ENCODE data around the gene SPTY2D1. TPM values are rescaled to one million over a fixed set of nuclear protein-coding genes. Genes with fewer than 3 reads are reported as not detected.

Gene SPTY2D1
- polyA plus RNA-seq, 1 of the 3 experiments (the other 2 are of a cell fraction): 5.3 TPM

DNA sequence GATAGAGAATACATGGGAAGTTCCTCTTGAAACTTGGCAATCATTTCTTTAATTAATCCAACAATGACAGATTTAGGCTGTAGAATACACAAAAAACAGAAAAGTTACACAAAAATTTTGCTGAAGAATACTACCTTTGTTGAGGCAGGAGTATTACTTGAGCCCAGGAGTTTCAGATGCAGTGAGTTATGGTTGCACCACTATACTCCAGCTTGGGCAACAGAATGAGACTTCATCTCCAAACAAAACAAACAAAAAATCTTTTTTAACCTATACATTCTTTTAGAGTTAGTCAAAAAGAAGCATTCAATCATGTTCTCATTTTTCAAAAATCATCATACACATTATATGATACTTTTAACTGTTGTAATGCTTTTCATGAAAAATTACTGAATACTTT, 67.7 kb downstream of the SPTY2D1 start:
- no peaks in the 10 kb centered on the region for H3K79me2 ChIP-seq (ENCODE audit: insufficient read depth)
- H3K4me2 ChIP-seq: no peak overlapping the region
- POLR2A ChIA-PET: no interaction called here
- no peak overlapping the region for H3K4me3 ChIP-seq (ENCODE audit: low read depth in 2 of 2, low read length in 1 of 2)
- H4K20me1 ChIP-seq (ENCODE audit: insufficient read depth): no peaks in the 10 kb centered on the region
- no peaks in the 10 kb centered on the region for H3K9me2 ChIP-seq
- no peaks in the 10 kb centered on the region for H3K27me3 ChIP-seq (ENCODE audit: insufficient read depth)
- CTCF ChIA-PET: no interaction called here
- H3F3A ChIP-seq (replicated peaks; ENCODE audit: insufficient read depth): peaks cover 4% of the 10 kb centered on the region
- no peak overlapping the region for H3K9ac ChIP-seq
- DNase-seq: no peak
- H2AFZ ChIP-seq (ENCODE audit: low read depth): no peak overlapping the region
- H3K4me1 ChIP-seq (ENCODE audit: control insufficient read depth in 1 of 2, insufficient read depth in 2 of 2, low read depth in 1 of 2, low read length in 1 of 2): no peaks in the 10 kb centered on the region
- no peak overlapping the region for H3K27ac ChIP-seq (ENCODE audit: low read depth in 2 of 2, low read length in 1 of 2)
- TF ChIP-seq POLR2AphosphoS5 (IDR thresholded peaks at IDR 0.05; ENCODE audit: low read depth, low read length) (no peak), NFIC (IDR thresholded peaks at IDR 0.05; ENCODE audit: borderline replicate concordance) (no peak)
- no peaks in the 10 kb centered on the region for H3K9me3 ChIP-seq
- H3K36me3 ChIP-seq (replicated peaks in 1 of 2; ENCODE audit: control insufficient read depth in 1 of 2, insufficient read depth in 2 of 2, low read length in 1 of 2): peaks cover 18 to 68% of the 10 kb centered on the region in 2 experiments

DNA sequence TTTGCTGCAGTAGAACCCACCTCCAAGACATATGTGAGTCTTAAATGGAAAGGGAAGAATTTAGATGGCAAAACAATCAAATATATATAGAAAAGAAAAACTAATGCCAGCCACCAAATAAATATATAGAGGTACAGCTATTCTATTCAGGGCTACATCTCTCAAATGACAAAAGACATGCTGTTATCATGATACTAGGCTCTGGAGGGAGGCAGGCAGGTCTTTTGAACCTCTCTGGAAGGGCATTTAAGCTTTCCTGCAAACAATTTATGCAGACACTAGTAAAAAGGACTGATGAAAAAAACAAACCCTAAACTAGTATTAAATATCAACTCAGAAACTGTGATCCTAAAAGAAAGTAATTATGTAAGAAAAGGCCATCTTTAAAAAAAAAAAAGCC, 70.0 kb downstream of the SPTY2D1 start:
- H3K36me3 ChIP-seq (replicated peaks in 1 of 2; ENCODE audit: control insufficient read depth in 1 of 2, insufficient read depth in 2 of 2, low read length in 1 of 2): peaks cover 15 to 71% of the 10 kb centered on the region in 2 experiments
- H3K4me1 ChIP-seq (ENCODE audit: control insufficient read depth in 1 of 2, insufficient read depth in 2 of 2, low read depth in 1 of 2, low read length in 1 of 2): no peaks in the 10 kb centered on the region
- no peak for DNase-seq
- H3K9me2 ChIP-seq: no peaks in the 10 kb centered on the region
- H3K4me2 ChIP-seq: no peak overlapping the region
- no peaks in the 10 kb centered on the region for H4K20me1 ChIP-seq (ENCODE audit: insufficient read depth)
- no peak overlapping the region for H2AFZ ChIP-seq (ENCODE audit: low read depth)
- H3K9ac ChIP-seq: no peak overlapping the region
- POLR2A ChIA-PET: no interaction called here
- no peaks in the 10 kb centered on the region for H3K27me3 ChIP-seq (ENCODE audit: insufficient read depth)
- TF ChIP-seq FOXJ3 (CRISPR knock-in tag; IDR thresholded peaks at IDR 0.05): no peak
- no peak for TF ChIP-seq EP300 (IDR thresholded peaks at IDR 0.05; ENCODE audit: borderline replicate concordance in 1 of 2, low read depth in 1 of 2, low read length in 1 of 2)
- no peak for TF ChIP-seq EZH2phosphoT487 (IDR thresholded peaks at IDR 0.05; ENCODE audit: borderline replicate concordance, low read depth)
- TF ChIP-seq NFIC (IDR thresholded peaks at IDR 0.05; ENCODE audit: borderline replicate concordance): no peak
- no peak for TF ChIP-seq TCF12 (IDR thresholded peaks at IDR 0.05)
- no peak for TF ChIP-seq CTCF (IDR thresholded peaks at IDR 0.05)
- TF ChIP-seq FOXM1 (IDR thresholded peaks at IDR 0.05; ENCODE audit: low read depth): no peak
- no peak for TF ChIP-seq YY1 (IDR thresholded peaks at IDR 0.05; ENCODE audit: low read depth)
- TF ChIP-seq RAD21 (IDR thresholded peaks at IDR 0.05; ENCODE audit: low read length): no peak
- TF ChIP-seq, protein P1, sequence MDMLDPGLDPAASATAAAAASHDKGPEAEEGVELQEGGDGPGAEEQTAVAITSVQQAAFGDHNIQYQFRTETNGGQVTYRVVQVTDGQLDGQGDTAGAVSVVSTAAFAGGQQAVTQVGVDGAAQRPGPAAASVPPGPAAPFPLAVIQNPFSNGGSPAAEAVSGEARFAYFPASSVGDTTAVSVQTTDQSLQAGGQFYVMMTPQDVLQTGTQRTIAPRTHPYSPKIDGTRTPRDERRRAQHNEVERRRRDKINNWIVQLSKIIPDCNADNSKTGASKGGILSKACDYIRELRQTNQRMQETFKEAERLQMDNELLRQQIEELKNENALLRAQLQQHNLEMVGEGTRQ (IDR thresholded peaks at IDR 0.05; ENCODE audit: borderline replicate concordance, low read depth, low read length): no peak
- TF ChIP-seq, protein P2, sequence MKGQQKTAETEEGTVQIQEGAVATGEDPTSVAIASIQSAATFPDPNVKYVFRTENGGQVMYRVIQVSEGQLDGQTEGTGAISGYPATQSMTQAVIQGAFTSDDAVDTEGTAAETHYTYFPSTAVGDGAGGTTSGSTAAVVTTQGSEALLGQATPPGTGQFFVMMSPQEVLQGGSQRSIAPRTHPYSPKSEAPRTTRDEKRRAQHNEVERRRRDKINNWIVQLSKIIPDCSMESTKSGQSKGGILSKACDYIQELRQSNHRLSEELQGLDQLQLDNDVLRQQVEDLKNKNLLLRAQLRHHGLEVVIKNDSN (IDR thresholded peaks at IDR 0.05; ENCODE audit: borderline replicate concordance, low read depth): no peak
- TF ChIP-seq TEAD4 (IDR thresholded peaks at IDR 0.05; ENCODE audit: borderline replicate concordance, insufficient read depth): no peak
- no peak for TF ChIP-seq NRF1 (IDR thresholded peaks at IDR 0.05; ENCODE audit: low read depth, low read length)
- TF ChIP-seq SIN3A (IDR thresholded peaks at IDR 0.05; ENCODE audit: borderline replicate concordance, low read depth, low read length): no peak
- no peak for TF ChIP-seq IRF3 (IDR thresholded peaks at IDR 0.05; ENCODE audit: low read depth, low read length)
- no peak for TF ChIP-seq MXI1 (IDR thresholded peaks at IDR 0.05; ENCODE audit: low read depth, low read length)
- no peak for TF ChIP-seq RFX5 (IDR thresholded peaks at IDR 0.05; ENCODE audit: low read length)
- no peaks in the 10 kb centered on the region for H3K79me2 ChIP-seq (ENCODE audit: insufficient read depth)
- CTCF ChIA-PET: interaction anchor here (0.7 to 1.4 kb wide), 3 partner anchors 14 to 211 kb away, joined by 3 to 6 read pairs (median 3); no protein-coding TSS in a partner anchor
- H3K9me3 ChIP-seq: no peaks in the 10 kb centered on the region
- peaks cover 4% of the 10 kb centered on the region for H3F3A ChIP-seq (replicated peaks; ENCODE audit: insufficient read depth)
- no peak overlapping the region for H3K27ac ChIP-seq (ENCODE audit: low read depth in 2 of 2, low read length in 1 of 2)
- H3K4me3 ChIP-seq (ENCODE audit: low read depth in 2 of 2, low read length in 1 of 2): no peak overlapping the region

Measured in SK-N-SH (cell line).